A549 treated with GW870086 at 1 μM for 4 hours (cell line): Measurements from ENCODE around the gene SYCP2L. TPM values are rescaled to one million over a fixed set of nuclear protein-coding genes. Genes with fewer than 3 reads are reported as not detected.

Experiments
- total RNA-seq: library from RNA; stranded (reverse); fragments of 200-300 nt; extraction: Qiagen RNA extraction; gene quantifications from 5 replicates; pipeline ENCODE4 v1.2.3, GENCODE V29; 2022; ENCODE audit warnings: low read depth

The SYCP2L gene
- 2.0 to 3.3 TPM (median 2.4 TPM) in 5 replicates for total RNA-seq

DNA sequence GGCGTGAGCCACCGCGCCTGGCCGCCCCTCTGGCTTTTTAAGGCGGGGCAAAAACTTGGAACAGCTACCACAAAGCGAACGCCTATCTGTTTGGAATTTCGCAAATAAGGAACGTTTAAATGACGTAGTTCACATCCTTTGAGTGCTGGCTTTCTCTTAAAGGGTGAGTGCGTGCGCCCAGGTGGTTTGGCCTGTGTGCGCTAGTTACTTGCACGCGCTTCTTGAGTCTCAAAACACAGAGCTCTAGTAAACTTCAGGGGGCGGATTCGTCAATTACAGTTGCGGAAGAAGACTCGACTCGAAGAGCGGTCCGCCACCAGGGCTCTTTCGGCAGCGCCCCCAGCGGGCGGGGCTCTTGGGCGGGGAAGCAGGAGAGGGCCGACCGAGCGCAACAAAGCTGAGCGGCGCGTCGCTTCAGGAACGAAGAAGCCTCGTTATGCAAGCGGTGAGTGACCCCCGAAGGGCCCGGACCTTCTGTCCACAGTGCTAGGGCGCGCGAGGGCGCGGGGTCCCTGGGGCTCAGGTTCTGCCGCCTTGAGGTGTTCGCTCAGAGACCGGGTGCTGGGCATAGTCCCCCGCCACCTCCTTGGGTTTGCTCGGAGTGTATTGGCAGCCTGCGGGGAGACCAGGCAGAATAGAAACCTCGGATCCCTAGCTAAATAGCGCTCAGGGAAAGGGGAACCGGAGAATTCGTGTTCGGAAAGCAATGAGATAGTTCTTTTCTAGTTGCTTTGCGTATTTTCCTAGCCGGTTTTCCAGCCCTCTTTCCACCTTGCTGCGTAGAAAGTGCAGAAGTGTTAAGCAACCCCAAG is at the start of gene SYCP2L:
Gene SYCP2L (plus strand): TSS at position 362 of the 812 bp plus-strand sequence. CDS start 75 bp downstream, at position 437.

DNA sequence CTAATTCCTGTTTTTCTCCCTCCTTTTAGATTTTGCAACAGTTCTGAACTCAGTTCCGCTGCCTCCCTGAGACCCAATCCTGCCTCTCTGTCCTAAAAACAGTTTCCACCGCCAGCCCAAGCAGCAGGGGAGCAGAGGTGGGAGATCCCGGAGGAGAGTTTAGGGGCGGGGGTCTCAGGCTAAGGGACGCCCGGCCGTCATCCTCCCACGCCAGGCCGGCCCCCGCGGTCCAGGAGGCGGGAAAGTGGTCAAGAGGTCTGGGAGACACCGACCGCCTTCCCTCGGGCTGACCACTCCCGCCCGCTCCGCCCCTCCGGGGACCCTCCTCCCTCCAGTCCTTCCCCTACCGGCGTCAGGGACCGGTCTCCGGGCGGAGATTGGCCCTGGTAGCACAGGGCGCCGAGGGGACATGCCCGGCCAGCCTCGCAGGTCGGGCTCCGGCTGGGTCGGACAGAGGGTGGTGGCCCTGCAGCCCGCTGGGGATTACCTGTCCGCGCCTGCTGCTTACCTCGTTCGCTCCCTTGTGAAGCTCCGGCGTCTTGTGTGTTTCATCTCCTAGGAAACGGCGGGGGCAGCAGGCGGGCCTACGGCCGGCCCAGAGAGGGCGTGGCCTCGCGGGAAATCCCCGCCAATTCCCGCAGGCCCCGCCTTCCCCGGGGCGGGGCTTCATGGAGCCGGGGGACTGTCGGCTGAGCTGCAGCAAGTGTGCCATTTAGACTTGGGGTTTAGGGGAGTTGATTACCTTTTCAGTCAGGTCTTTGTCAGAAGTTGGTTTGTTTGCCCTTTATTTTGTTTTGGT is 48.7 kb upstream of the SYCP2L start, which contains the start of gene MAK:
Gene MAK (minus strand): TSS at position 545 of the 799 bp plus-strand sequence. CDS start 7,891 bp downstream, outside the sequence.

Other genes starting within 250 kb of the SYCP2L start
- 1.7 to 2.1 TPM (median 2.1 TPM) in 5 replicates for gene C6orf52, start 192.4 kb upstream of the SYCP2L start, total RNA-seq
- 19.1 to 21.0 TPM (median 20.3 TPM) in 5 replicates for gene PAK1IP1, start 192.1 kb upstream of the SYCP2L start, total RNA-seq
- 147 to 168 TPM (median 156 TPM) in 5 replicates for gene TMEM14C, start 164.0 kb upstream of the SYCP2L start, total RNA-seq
- gene TMEM14B, start 139.2 kb upstream of the SYCP2L start, total RNA-seq, result 135 to 163 TPM (median 139 TPM) in 5 replicates
- 0.09 to 0.29 TPM (median 0.15 TPM) in 5 replicates for gene MAK, start 48.5 kb upstream of the SYCP2L start, total RNA-seq
- gene GCM2, start 5.0 kb upstream of the SYCP2L start, total RNA-seq, result not detected in 5 replicates
- gene ELOVL2, start 157.3 kb downstream of the SYCP2L start, total RNA-seq, result 4.7 to 7.1 TPM (median 6.8 TPM) in 5 replicates
- 12.5 to 17.3 TPM (median 15.2 TPM) in 5 replicates for gene SMIM13, start 206.8 kb downstream of the SYCP2L start, total RNA-seq
- gene ERVFRD-1, start 224.7 kb downstream of the SYCP2L start, total RNA-seq, result not detected in 5 replicates